Activated T-helper 2 cell treated with anti-CD3 and anti-CD28 coated beads, Interferon-gamma antibody, Interleukin-2, Interleukin-4, amounts not matched to agents 10 μg/mL and 5 μg/mL and 100 μg/mL, durations not matched to agents 14 hours and 24 hours and 36 hours (primary cell): ENCODE measurements around the gene ABHD16B. TPM values are rescaled to one million over a fixed set of nuclear protein-coding genes. Genes with fewer than 3 reads are reported as not detected.
"Not testable (repeated sequence)": the region's sequence is repeated elsewhere in the genome, so short reads cannot be mapped to it uniquely, and the experiment has no call there.

ENCODE experiments used
- DNase-seq: peaks from one replicate; pipeline ENCODE4 v3.0.0; 2021; ENCODE audit warnings: low spot score
- H3K27ac Mint-ChIP-seq: one replicate; pipeline ENCODE4 v1.8.0; 2021; ENCODE audit warnings: mixed read lengths
- H3K27me3 Mint-ChIP-seq: one replicate; pipeline ENCODE4 v1.8.0; 2021; ENCODE audit warnings: low read depth, mixed read lengths
- H3K36me3 Mint-ChIP-seq: one replicate; pipeline ENCODE4 v1.8.0; 2021; ENCODE audit warnings: low read depth, mixed read lengths
- H3K4me1 Mint-ChIP-seq: one replicate; pipeline ENCODE4 v1.8.0; 2021; ENCODE audit warnings: low read depth, mixed read lengths
- H3K4me3 Mint-ChIP-seq: one replicate; pipeline ENCODE4 v1.8.0; 2021; ENCODE audit warnings: low read depth, mild to moderate bottlenecking, moderate library complexity, mixed read lengths
- H3K9me3 Mint-ChIP-seq: one replicate; pipeline ENCODE4 v1.8.0; 2021; ENCODE audit warnings: mixed read lengths
- intact Hi-C: fragments of 100-400 bp; cut with micrococcal nuclease; formaldehyde crosslinking; loops from one replicate; pipeline ENCODE4 v1.15.1; 2023
- total RNA-seq: library from RNA; stranded (reverse); gene quantifications from 2 replicates; pipeline ENCODE4 v1.2.3, GENCODE V29; 2022

The ABHD16B gene
- total RNA-seq, 1 donor from 2014 or later: not detected

DNA sequence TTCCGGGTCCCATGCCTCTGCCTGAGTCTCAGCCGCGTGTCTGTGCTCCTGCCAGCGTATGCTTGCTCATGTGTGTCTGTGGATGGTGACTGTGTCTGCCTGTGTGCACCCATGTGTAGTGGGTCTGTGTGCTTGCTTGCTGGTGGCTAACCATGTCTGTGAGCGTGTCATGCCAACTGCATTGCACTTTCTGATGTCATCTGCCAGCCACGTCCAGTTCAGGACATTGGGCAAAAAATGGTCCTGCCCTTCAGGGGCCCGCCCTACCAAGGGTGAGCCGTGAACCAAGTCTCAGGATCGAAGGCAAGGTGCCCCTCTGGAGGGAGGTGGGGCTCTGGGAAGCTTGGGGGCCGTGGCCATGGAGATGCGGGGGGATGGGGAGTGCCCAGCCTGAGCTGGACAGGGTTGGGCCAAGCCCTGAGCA lies 20.9 kb upstream of the ABHD16B start:
- Mint-ChIP-seq H3K4me3 (no peak overlapping the region), H3K27ac (no peak overlapping the region)
- intact Hi-C loops: no loop called here

DNA sequence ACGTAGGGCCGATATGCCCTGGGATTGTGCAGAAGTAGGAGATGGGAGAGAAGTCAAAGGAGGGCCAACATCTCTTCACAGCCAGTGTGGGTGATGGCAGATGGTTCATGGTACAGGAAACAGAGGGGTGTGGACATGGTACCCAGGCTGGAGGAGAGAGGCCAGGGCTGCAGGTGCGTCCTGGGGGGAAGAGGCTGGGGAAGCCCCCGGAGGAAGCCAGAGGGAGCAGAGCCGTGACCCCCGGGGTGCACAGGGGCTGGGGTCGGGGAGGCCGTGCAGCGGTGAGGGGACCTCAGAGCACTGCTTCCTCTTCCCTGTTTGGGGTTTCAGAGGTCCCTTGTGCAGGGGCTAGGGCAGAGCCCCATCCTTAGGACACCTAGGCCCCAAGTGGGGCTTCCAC lies 19.0 kb upstream of the ABHD16B start:
- Mint-ChIP-seq H3K4me3 (no peak overlapping the region), H3K36me3 (no peaks in the 10 kb centered on the region), H3K27ac (no peak overlapping the region), H3K9me3 (no peaks in the 10 kb centered on the region), H3K4me1 (peaks cover 4% of the 10 kb centered on the region), H3K27me3 (peaks cover 31% of the 10 kb centered on the region)
- DNase-seq: no peak
- intact Hi-C loops: no loop called here

More for the DNA sequence above, 20.9 kb upstream of the ABHD16B start:
- no peak for DNase-seq
- peaks cover 27% of the 10 kb centered on the region for H3K27me3 Mint-ChIP-seq
- peaks cover 4% of the 10 kb centered on the region for H3K4me1 Mint-ChIP-seq
- no peaks in the 10 kb centered on the region for H3K9me3 Mint-ChIP-seq
- no peaks in the 10 kb centered on the region for H3K36me3 Mint-ChIP-seq

DNA sequence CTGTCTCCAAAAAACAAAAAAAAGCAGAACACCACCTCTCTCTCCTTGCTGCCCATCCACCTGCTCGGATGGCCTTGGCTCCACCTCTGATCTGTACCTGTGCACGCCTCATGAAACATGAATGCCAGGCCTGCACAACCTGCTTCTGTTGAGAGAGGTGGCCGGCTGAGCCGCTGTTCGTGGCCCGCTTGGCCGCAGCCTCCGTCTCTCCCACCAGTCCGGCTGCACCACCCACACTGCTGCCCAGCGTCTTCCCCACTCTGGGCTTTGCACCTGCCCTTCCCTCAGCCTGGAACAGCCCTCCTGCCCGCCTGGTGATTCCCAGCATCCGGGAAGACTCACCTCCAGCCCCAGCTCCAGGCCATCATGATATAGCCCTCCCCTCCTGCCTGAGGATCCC lies 18.1 kb upstream of the ABHD16B start:
- intact Hi-C loops: no loop called here
- Mint-ChIP-seq H3K4me1 (peaks cover 4% of the 10 kb centered on the region), H3K4me3 (no peak overlapping the region), H3K27me3 (peaks cover 27% of the 10 kb centered on the region), H3K36me3 (no peaks in the 10 kb centered on the region), H3K27ac (no peak overlapping the region), H3K9me3 (no peaks in the 10 kb centered on the region)
- no peak for DNase-seq

DNA sequence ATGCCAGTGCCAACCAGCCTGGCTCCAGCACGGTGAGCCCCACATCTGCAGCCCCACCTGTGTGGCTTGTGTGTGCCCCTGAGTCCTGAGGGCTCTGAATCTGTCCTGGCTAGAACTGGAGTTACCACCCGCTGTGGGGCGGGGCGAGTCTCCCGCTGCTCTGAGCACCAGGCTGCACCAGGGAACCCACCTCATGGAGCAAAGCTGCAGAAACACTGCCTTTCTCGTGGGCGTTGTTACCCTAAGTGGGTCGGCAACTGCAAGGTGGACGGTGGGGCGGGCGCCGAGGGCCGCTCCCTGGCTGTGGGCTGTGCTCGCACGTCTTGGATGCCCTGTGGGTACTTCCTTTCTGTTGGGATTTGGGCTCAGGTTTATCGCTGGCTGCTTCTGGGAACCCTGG lies 17.5 kb upstream of the ABHD16B start:
- no peaks in the 10 kb centered on the region for H3K9me3 Mint-ChIP-seq
- no peak overlapping the region for H3K4me3 Mint-ChIP-seq
- peaks cover 27% of the 10 kb centered on the region for H3K27me3 Mint-ChIP-seq
- intact Hi-C loops: no loop called here
- H3K36me3 Mint-ChIP-seq: no peaks in the 10 kb centered on the region
- no peak overlapping the region for H3K27ac Mint-ChIP-seq
- no peak for DNase-seq
- peaks cover 4% of the 10 kb centered on the region for H3K4me1 Mint-ChIP-seq

DNA sequence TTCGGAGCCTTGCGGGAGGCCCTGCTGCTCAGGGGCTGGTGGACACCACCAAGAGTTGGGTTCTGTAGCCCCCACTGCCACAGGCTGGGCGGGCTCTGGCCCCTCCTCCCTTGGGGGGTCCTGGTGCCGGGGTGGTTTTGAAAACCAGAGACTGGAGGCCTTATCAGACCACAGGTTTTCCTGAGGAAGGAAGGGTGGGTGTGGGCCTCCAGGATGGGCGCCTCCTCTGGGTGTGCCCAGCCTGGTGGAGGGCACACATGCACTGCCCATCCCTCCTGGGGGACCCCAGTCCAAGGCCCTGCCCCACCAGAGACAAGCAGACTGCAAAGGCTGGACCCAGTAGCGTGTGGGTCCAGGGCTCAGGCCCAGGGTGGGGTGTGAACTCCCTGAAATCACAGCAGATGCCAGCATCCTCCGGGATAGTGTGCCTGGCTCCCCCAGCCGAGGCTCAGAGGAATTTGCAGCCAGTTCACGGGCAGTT lies 16.7 kb upstream of the ABHD16B start:
- Mint-ChIP-seq H3K4me1 (peaks cover 4% of the 10 kb centered on the region), H3K27me3 (peaks cover 27% of the 10 kb centered on the region), H3K36me3 (no peaks in the 10 kb centered on the region), H3K9me3 (no peaks in the 10 kb centered on the region), H3K4me3 (no peak overlapping the region), H3K27ac (no peak overlapping the region)
- intact Hi-C loops: no loop called here
- no peak for DNase-seq

DNA sequence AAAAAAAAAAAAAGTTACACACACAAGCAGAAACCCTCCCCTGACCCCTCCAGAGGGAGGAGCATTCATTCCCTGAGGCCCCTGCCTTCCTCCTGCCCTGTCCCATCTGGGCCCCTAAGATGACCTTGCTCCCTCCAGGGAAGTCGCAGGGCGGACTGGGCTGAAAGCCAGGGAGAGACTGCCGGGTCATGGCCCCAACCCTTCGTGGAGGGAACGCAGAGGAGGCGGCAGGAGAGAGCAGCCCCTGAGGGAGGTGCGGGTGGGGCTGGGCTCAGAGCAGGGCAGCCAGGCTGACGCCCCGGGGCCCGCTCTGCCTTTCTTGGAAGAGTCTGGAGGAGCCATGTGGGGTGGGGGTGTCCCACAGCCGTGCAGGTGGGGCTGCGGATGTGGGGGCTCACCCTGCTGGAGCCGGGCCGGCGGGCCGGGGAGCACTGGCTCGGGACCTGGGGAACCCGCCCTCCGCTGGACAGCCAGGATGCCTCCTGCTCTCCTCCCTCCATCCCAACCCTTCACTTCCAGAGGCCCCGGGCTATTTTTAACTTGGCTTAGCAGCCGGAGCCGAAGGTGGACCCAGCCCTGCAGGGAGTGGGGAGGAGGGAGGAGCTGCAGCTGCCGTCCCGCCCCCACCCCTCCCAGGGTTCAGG lies 15.0 kb upstream of the ABHD16B start:
- Mint-ChIP-seq H3K27me3 (peaks cover 29% of the 10 kb centered on the region), H3K4me1 (peaks cover 13% of the 10 kb centered on the region)
- intact Hi-C loops: no loop called here

DNA sequence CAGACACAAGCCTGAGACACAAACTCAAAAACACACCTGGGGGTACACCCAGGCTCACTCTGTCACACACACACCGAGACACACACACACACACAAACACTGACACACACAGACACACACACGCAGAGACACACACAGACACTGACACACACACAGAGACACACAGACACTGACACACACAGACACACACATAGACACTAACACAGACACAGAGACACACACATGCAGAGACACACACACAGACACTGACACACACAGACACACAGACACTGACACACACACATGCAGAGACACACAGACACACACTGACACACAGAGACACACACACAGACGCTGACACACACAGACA lies 14.4 kb upstream of the ABHD16B start:
- H3K27ac Mint-ChIP-seq: no peak overlapping the region
- no peak for DNase-seq
- H3K9me3 Mint-ChIP-seq: no peaks in the 10 kb centered on the region
- no peaks in the 10 kb centered on the region for H3K36me3 Mint-ChIP-seq
- H3K27me3 Mint-ChIP-seq: peaks cover 27% of the 10 kb centered on the region
- H3K4me1 Mint-ChIP-seq: peaks cover 15% of the 10 kb centered on the region
- intact Hi-C loops: no loop called here
- no peak overlapping the region for H3K4me3 Mint-ChIP-seq

More for the DNA sequence above, 15.0 kb upstream of the ABHD16B start:
- no peak overlapping the region for H3K27ac Mint-ChIP-seq
- DNase-seq: no peak
- H3K4me3 Mint-ChIP-seq: no peak overlapping the region
- H3K36me3 Mint-ChIP-seq: no peaks in the 10 kb centered on the region
- no peaks in the 10 kb centered on the region for H3K9me3 Mint-ChIP-seq

DNA sequence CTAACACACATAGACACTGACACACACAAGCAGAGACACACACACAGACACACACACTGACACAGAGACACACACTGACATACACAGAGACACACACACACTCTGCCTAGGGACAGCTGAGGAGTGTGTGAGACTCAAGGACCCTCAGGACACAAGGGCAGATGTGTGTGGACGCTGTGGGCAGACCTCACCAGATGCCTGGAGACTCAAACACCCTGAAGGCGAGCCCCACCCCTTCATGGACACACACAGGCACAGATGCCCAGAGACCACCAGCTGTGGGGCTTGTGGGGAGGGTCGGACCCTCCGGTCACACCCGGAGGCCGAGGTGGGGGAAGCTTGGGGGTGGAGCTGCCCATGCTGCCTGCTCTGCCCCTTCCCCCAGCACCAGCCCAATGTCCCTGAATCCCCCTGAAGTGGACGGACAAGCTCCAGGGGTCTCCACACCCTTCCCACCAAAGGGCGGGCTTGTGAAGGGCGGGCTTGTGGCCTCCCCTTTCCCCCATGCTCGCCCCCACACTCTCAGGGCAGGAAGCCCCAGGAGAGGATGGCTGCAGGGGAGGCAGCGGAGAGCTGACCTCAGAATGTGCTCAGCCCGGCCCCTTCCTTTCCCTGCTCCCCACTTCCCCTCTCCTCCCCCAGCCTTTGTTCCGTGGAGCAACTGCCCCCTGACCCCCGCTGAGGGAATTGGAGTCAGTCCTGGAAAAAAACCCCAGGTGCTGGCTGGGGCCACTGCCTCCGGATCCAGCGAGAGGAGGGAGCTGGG lies 13.9 kb upstream of the ABHD16B start:
- Mint-ChIP-seq H3K9me3 (no peaks in the 10 kb centered on the region), H3K36me3 (no peaks in the 10 kb centered on the region), H3K4me1 (peaks cover 15% of the 10 kb centered on the region), H3K4me3 (no peak overlapping the region), H3K27ac (no peak overlapping the region), H3K27me3 (peaks cover 27% of the 10 kb centered on the region)
- DNase-seq: no peak
- intact Hi-C loops: no loop called here

DNA sequence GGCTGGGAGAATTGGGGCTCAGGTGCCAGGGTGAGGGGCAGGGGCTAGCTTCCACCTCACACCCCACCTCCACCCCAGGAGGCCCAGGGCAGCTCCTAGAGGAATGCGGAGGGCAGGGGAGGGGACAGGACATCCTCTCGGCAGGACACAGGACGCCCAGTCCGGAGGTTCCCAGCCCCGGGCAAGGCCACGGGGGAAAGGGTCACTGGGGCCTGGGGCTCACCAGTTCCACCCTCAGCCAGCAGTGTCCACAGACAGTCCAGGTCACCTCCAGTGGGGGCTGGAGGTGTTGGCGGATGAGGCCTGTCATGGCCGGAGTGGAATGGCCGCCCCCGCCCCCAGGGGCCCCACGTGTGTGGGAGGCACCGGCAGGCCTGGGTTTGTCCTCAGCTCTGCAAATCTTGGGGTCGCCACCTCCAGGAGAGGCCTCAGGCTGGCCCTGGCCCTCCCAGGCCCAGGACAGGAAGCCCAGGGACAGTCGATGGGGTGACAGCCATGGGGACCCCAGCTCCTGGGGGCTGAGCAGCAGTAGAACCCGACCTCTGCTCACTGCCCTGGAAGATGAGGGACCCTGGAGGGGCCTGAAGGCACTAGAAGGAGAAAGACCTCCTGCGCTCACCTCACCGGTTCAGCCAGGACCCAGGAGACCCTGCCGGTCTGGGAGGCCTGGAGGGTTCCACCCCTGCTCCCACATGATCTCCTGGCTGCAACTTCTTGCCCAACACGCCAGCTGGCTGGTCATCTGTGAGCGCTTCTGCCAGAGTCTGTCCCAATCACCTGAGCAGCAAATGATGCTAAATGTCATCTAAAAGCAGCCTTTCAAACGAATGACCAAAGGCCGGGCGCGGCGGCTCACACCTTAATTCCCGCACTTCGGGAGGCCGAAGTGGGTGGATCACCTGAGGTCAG lies 13.0 kb upstream of the ABHD16B start:
- H3K4me1 Mint-ChIP-seq: peaks cover 15% of the 10 kb centered on the region
- H3K27ac Mint-ChIP-seq: no peak overlapping the region

DNA sequence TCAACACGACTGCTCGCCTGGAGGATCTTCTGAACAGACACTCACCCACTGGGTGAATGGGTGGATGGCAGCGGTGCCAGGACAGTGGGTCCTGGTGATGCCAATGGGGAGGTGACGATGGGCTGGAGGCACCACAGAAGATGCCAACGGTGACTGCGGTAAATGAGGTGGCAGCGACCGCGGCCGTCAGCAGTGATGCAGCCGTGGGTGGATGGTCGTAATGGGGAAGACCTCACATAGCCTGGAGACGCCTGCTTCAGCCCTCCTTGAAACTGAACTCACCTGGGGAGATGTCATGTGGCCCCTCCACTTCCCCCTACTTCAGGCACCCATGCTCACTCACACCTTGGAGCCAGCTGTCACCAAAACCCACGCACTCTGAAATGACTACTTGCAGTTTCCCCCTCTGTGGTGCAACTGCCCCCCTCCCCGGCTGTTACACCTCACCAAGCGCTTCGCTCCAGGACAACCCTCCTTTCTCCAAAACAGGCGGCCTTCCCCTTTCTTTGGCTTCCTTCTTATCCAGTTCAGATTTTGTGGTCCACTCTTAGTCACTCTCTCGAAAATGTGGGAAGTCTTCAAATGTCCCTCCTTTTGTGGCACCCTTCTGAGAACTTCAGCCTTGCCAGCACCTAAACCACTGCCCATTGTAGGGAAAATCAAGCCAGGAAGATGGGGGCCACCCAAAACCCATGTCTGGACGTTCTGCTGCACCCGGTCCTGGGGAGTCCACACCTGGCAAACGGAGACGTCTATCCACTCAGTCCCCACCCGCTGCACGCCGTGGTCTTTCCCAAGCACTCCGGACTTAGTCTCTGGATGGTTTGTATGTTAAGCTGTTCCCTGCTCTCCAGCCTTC lies 10.4 kb upstream of the ABHD16B start:
- H3K9me3 Mint-ChIP-seq: no peaks in the 10 kb centered on the region
- no peak for DNase-seq
- H3K4me3 Mint-ChIP-seq: no peak overlapping the region

More for the DNA sequence above, 13.0 kb upstream of the ABHD16B start:
- Mint-ChIP-seq H3K27me3 (peaks cover 25% of the 10 kb centered on the region), H3K9me3 (no peaks in the 10 kb centered on the region), H3K4me3 (no peak overlapping the region), H3K36me3 (no peaks in the 10 kb centered on the region)
- no peak for DNase-seq
- intact Hi-C loops: no loop called here

DNA sequence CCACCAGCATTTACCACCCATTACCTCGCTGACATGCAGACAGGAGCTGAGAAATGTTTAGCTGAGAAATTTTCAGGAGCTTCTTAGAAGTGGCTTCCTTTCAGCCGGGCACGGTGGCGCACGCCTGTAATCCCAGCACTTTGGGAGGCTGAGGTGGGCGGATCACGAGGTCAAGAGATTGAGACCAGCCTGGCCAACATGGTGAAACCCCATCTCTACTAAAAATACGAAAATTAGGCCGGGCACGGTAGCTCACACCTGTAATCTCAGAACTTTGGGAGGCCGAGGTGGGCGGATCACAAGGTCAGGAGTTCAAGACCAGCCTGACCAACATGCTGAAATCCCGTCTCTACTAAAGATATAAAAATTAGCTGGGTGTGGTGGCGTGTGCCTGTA lies 9.8 kb upstream of the ABHD16B start:
- peaks cover 11% of the 10 kb centered on the region for H3K4me1 Mint-ChIP-seq
- not testable (repeated sequence) for H3K27ac Mint-ChIP-seq

More for the DNA sequence above, 10.4 kb upstream of the ABHD16B start:
- peaks cover 9% of the 10 kb centered on the region for H3K27me3 Mint-ChIP-seq
- no peak overlapping the region for H3K27ac Mint-ChIP-seq
- H3K36me3 Mint-ChIP-seq: no peaks in the 10 kb centered on the region
- peaks cover 11% of the 10 kb centered on the region for H3K4me1 Mint-ChIP-seq
- intact Hi-C loops: no loop called here

DNA sequence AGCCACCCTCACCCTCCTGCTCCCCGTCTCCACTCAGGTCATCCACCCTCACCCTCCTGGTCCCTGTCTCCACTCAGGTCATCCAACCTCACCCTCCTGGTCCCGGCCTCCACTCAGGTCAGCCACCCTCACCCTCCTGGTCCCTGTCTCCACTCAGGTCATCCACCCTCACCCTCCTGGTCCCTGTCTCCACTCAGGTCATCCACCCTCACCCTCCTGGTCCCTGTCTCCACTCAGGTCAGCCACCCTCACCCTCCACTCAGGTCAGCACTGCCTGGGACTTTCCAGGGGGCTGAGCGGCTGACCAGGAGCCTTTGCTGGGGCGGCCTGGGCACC lies 7.6 kb upstream of the ABHD16B start:
- peaks cover 12% of the 10 kb centered on the region for H3K4me1 Mint-ChIP-seq
- DNase-seq, H3K27ac Mint-ChIP-seq, H3K9me3 Mint-ChIP-seq, H3K36me3 Mint-ChIP-seq, intact Hi-C loops, H3K4me3 Mint-ChIP-seq, H3K27me3 Mint-ChIP-seq: not testable (repeated sequence)

More for the DNA sequence above, 9.8 kb upstream of the ABHD16B start:
- DNase-seq, intact Hi-C loops, H3K4me3 Mint-ChIP-seq, H3K9me3 Mint-ChIP-seq, H3K27me3 Mint-ChIP-seq, H3K36me3 Mint-ChIP-seq: not testable (repeated sequence)
